Suppressor macrophage treated with lipopolysaccharide for 1 hour (primary cell): ENCODE measurements around the gene CYTH2.

Experiments used
- DNase-seq, 3 donors: peaks; one replicate each; pipeline ENCODE4 v3.0.0-alpha.2; 2020 to 2022

The CYTH2 gene

DNA sequence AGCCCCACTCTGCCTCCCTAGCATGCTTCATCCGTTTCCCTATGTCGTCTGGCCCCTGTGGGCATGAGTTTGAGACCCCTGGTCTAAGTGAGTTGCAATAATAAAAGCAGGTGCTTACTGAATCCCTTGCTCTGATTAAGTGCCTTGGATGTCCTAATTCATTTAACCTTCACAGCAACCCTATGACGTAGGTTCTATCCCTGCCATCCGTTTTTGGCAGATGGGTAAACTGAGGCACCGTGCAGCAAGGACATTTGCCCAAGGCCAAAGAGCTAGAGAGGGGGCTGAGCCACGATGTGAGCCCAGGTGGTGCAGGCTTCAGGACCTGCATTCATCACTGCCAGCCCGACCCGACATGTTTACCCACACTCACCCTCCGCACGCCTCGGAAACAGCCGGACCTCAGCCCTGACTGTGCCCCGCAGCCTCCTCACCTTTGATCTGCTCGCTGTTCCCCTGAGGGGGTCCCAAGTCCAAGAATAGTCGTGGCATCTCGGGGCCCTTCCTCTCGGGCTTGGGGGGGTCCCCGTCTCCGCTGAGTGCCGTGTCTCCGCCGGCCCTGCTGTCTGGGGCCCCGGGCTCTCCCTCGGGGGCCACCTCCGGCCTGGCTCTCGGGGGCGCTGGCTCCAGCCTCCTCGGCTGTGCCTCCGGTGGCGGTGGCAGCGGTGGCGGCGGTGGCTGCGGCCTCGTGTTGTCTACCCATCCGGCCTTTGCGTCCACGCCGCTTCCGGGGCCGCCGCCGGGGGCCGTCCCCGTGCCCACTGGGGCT lies 28.0 kb downstream of the CYTH2 start:
- no peak for DNase-seq

DNA sequence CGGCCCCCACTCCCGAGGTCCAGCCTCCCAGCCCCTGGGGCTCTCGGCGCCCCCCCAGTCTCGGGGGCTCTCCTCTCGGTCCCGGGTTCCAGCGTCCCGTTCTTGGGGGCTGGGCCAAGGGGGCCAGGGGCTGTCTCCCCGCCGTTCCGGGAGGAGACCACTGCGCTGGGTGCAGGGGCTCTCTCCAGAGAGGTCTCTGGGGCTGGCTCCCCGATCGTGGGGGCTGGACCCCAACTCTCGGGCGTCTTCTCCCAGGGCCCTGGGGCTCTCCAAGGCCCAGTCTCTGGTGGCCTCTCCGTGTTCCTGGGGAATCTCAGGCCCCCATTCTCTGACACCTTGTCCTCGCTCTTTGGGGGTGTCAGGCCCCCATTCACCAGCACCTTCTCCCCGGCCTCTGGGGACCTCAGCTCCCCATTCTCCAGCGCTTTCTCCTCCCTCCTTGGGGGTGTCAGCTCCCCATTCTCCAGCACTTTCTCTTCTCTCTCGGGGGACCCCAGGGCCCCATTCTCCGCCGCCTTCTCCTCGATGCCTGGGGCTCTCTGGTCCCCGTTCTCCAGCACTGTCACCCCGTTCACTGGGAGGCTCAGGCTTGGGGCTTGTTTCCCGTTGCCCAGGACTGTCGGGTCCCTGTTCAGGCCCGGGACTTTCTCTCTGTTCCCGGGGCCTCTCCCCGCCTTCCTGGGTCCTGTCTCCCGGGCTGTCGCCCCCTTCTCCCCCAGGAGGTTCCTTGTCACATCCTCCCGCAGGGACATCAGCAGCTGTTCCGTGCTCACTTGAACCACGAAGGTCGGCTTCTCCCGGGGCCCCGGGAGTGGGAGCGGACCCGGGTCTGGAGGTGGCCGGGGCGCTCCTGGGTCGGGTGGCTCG lies 28.8 kb downstream of the CYTH2 start:
- no peak for DNase-seq

DNA sequence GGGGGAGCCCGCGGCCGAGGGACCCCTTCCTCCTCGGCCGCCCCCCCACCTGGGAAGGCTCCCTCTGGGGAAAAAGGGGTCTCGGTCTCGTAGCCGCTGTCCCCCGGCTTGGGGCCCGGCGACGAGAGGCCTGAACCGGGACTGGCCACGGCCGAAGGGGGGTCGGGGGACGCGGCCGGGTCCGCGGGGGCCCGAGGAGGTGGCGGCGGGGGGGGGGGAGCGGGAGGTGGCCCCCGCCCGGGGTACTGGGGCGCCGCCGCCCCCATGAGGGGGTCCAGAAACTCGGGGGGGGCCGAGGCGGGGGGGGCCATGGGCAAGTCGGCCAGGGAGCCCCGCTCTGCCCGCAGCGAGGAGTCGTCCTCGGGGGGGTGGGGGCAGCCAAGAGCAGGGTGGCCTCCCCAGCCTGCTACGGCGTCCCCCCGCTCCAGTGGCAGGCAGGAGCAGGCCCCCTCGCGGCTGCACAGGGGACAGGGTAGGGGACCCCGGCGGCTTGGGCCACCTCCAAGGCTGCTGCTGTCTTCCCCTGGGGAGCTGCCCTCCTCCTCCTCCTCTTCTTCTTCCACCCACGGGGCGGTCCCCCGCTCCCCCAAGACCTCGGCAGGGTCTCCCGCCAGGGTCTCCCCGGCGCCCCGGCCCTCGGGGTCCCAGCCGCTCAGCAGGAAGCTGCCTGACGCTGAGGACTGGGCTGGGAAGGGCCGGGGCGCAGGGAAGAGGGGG lies 29.6 kb downstream of the CYTH2 start:
- DNase-seq, result no peak

DNA sequence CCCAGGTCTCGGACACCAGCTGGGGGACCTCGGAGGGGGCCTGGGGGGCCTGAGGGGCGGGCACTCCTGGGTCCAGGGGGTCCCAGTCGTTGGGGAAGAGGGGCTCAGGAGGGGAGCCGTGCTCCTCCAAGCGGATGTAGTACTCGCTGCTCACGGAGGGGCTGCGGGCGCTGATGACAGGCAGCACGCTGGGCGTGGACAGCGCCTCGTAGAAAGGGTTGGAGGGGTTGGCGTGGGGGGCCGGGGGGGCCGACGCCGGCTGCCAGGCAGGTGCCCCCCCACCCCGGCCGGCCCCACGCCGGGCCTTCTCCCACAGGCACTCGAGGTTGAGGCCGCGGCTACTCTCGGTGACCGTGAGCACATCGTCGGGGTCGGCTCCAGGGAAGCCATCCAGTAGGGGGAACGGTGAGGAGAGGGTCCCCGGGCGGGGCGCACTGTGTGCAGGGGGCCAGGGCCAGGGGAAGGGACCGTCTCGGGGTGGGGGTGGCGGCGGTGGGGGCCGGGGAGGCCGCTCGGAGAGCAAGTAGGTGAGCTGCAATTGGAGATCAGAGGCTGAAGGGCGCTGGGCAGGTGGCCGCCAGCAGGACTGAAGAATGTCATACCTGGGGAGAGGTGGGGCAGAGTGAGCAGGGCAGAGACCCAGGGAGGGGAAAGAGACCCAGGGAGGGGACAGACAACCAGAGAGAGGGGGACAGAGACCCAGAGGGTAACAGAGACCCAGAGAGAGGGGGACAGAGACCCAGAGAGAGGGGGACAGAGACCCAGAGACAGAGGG lies 30.3 kb downstream of the CYTH2 start:
- DNase-seq, result no peak

DNA sequence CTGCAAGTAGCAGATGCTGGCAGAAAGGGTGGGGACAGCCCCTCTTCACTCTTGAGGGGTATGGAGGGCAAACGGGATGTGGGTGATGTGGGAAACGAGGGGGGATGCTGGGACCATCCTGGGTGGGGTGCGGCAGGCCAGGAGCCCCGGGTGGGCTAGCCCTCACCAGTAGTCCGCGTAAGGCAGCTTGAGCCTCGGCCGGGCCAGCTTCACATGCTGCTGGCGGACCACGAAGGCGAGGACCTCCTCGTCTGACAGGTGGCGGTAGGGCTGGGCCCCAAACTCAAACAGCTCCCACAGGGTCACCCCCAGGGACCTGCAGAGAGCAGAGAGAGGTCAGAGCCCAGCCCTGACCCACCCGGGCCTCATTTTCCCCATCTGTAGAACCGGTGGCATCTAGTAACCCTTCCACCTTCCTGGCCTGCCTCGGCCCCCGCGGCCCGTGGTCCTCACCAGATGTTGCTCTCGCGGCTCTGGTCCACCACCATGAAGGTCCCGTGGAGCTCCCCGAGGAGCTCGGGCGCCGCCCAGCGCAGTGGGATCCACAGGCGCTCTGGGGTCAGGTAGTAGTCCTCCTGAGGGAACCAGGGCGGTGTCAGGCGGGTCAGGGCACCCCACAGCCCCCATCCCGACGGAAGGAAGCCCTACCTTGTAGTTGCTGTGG lies 31.8 kb downstream of the CYTH2 start:
- no peak for DNase-seq

DNA sequence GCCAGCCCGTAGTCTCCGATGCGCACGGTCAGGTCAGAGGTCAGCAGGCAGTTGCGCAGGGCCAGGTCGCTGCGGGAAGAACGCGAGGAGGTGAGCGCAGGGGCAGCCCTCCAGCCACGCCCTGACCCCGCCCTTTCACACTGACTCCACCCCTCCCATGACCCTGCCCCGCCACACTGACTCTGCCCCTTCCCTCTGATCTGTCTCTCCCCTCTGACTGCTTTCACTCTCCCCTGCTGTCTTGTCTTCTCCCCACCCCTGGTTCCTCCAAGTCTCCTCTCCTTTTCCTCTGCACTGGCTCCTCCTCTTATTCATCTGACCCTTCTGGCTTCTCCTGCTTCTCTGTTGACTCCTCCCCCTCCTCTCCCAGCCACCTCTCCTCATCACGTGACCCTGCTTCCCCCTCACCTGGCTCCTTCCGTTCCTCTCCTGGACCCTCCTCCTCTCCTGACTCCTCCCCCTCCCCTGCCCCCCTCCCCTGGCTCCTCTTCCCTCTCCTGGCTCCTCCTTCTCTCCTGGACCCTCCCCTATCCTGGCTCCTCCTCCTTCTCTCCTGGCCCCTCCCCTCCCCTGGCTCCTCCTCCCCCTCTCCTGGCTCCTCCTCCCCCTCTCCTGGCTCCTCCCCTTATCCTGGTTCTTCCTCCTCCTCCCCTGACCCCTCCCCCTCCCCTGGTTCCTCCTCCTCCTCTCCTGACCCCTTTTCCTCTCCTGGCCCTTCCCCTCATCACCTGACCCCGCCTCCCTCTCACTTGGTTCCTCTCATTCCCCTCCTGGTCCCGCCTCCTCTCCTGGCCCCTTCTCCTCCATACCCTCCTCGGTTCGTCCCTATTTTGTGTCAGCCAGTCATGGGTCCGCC lies 32.6 kb downstream of the CYTH2 start:
- DNase-seq, result peak; percentile 55 to 86 (median 59)

DNA sequence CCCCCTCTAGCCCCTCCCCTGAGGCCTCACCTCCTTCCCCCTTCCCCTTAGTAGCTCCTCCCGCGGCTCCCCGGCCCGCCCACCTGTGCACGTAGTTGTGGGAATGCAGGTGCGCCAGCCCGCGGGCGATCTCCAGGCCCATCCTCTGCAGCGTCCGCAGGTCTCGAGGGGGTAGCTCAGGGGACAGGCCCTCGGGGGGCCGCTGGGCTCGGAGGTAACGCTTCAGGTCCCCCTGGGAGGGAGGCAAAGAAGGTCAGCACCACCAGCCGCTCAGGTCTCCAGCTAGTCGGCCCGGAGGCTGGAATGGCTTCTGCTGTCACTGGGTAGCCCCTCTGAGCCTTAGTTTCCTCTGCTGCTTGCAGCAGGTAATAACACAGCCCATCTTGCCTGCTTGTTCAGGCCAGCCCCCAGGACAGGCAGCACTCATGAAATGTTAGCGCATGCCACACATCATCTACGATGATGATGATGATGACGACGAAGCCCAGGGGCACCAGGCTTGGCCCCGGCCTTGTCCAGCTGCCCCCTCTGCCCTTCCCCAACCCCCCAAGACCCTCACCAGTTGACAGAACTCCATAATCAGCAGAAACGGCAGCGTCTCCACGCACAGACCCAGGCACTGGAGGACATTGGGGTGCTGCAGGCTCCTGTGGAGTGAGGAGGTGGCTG lies 33.3 kb downstream of the CYTH2 start:
- no peak for DNase-seq

DNA sequence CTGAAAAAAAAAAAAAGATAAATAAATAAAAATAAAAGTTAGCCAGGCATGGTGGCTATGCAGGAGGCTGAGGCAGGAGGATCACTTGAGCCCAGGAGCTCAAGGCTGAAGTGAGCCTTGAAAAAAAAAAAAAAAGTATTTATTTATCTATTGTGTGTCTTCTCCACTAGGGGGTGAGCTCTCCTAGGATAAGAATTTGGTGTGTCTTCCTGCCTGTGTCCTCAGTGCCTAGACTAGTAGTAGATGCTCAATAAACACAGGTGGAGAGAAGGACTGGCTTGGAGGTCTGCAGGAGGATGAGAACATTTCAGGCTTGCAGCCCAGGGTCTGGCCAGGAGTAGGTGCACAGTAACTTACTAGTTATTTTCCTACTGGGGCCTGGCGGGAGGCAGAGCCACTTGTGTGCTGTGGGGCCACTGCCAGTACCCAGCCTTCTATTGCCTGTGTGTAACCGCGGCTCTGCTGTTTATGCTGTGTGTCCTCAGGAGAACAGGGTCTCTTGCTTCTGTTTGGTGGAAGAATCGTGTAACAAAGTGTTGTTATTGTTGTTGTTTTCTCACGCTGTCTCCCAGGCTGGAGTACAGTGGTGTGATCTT lies 37.1 kb downstream of the CYTH2 start:
- peak; percentile 60 to 77 (median 74) for DNase-seq

DNA sequence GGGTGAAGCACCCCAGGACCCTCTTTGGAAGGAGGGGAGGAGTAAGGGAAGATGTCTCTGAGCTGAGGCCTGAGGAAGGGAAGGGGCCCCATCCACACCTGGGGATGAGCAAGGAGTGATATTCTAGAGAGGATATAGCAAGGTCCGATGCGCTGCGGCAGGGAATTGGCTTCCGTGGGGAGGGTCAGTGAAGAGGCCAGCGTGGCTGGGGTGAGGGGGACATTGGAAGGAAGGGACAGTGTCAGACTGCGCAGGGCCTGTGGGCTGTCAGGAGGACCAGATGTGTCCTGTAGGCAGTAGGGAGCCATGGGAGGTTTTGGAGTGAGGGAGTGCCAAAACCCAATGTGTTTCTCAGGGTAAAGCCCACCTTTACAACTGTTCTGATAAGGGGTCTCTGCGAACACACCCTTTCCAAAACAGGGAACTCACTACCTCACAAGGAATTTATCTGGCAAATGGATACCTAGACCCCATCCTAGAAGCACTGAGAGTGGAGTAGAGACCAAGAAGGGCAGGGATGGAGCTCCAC lies 38.8 kb downstream of the CYTH2 start:
- no peak for DNase-seq

DNA sequence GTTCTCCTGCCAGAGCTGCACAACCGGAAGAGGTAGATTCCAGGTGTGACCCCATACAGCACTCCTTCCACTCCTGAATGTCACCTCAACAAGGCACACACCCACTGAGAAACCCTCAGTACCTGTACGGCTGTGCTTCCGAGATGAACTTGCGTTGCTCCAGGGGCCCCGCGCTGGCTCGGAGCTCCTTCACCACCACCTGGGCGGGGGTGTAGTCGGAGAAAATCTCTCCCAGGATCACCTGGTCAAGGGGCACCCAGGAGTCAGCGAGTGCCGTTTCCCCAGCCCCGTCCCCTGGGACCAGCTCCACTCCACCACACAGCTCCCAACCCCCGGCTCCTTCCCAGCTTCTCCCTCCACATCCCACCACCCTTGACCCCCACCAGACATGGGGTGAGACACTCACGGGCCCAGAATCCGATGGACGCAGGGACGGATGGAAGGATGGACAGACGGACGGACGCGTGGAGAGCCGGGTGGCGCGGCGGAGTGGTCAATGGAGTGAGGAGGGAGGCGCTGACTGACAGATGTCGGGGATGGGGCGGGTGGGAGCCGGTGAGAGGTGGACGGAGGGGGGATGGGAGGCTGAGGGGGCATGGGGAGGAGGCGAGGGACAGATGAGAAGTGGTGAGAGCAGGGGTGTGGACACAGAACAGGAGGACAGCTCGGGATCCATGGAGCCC lies 39.7 kb downstream of the CYTH2 start:
- no peak for DNase-seq

DNA sequence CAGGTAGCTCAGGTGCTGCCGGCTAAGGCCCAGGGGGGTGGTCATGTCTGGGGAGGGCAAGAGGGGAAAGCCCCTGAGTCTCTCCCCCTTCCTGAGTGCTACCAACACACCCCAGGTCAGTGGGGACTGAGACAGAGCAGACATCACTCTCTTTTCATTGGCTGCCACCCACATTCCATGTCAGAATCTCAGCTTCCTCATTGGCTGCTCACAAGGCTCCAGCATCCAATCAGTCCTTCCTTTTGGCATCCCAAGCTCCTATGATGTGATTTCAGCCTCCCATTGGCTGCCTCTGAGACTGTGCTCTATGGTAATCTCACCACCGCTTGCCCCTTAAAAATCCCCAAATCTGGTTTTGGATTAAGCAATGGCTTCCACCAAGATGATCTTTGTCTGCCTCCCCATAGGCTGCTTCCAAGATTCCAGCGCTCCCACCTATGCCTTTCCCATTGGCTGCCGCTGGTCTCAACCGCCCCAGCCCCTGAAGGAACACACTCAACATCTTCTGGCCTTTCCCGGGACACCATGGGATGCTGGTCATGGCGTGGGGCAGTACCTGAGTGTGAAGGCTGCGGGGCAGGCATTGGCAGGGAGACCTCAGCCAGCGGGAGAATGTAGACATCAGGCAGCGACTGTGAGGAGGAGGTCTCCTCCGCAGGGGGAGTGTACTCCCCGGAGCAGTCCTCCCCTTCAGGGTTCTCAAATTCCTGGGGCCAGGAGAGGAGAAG lies 40.5 kb downstream of the CYTH2 start:
- DNase-seq, result peak; percentile 31 to 37 (median 33)

DNA sequence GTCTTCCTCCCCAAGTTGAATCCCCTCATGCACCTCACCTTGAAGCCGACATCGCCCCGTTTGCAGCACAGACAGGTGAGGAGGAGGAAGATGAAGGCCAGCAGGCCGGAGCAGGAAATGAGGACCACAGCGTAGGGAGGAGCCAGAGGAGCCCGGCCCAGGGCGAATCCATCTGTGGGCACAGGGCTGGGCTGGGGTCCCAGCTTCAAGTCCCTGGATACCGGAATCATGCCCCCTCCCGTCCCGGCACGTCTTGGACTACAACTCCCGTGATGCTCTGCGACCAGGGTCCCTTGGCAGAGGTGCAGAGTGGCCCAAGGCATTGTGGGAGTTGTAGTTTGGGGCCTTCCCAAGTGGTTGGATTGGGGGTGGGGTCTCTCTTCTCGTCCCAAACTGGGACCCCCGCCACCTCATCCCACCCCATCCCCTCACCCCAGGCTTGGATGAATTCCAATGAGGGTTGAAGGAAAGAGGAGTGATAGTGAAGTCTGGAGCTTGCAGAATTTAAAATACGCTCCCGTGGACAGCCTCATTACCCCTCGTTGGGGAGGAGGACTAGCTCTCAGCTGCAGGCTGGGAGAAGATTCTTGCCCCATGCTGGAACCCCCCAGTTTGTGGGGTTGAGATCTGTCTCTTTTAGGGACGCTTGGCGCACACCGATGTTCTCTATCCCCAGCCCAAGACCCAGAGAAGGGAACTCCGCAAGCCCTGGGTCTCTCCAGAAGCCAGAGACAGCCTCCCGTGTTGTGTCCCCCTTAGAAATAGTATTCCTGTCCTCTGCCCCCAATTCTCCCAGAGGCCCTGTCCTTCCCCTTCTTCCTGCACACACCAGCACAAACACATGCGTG lies 41.5 kb downstream of the CYTH2 start:
- peak; percentile 52 to 72 (median 71) for DNase-seq

DNA sequence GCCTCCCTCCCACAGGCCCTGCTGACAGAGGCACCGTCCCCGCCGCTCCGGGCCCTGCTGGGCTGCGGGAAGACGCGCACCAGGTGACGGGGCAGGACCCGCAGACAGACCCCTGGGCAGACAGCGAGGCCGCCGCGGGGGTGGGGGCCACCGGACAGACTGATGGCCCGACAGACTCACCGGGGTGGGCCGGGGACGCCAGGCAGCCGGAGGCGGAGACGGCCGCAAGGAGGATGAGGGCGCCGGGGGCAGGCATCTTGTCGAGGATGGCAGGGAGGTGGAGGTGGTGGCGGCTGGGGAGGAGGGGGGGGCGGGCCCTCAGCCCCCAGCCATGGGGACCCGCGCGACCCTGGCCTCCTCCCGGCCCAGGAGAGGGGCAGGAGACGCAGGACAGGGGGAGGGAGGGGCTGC lies 42.2 kb downstream of the CYTH2 start:
- DNase-seq, result no peak

DNA sequence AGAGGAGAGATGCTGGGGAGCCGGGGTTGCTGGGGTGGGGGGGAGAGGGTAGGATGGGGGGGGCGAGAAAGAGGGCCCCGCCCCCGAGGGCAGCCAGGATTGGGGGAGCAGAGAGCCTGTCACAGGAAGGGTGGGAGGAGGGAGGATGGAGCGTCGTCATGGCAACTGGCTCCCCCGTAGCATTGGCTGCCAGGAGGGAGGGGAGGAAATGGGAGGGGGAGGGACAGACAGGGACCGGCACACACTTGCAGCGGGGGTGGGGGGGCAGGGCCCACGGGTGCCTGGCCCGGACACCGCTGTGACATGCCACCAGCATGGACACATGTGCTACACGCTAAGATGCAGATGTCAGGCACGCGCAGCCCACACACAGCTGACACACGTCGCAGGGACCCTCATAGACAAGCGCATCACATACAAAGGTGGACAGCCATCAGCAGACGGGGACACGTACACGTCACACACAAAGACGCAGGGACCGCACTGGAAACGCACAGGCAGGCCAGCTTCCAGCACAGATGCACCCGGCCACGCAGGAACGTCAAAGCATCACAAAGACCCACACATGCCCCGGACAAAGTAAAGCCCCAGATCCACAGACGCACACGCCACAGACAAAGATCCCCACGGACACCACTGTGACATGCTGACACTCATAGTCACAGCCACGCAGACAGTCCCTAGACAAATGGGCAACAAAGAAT lies 42.8 kb downstream of the CYTH2 start, which contains the start of gene LMTK3:
Gene LMTK3 (minus strand): TSS at position 36 of the 704 bp plus-strand sequence. CDS start 259 bp downstream, outside the sequence.
- no peak for DNase-seq

DNA sequence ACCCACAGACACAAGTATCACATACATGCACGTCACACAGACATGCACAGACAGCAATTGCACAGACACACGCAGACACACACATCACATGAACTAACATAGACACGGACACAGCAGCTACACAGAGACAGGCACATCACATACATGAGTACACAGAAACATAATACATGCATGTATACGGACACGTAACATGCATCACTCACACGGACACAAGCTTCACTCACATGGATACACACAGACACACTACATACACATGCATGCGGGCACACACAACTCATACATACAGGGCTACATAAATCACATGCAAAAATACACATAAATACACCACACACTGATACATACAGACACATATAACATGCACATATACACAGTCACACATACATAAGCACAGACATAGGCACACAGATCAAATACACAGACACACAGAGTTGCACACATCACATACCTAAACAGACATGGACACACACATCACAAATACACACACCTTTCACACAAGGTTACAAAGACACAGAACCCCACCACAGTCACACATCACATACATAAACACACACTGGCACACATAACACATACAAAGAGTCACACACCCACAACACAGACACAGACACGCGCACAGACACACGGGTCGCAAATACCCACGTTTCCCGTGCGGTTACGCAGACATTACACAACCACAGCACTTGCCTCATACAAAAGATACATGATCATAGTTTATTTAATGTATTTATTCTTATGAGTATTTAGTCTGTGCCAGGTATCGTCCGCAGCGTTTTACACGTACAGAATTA lies 43.5 kb downstream of the CYTH2 start:
- DNase-seq, result peak in 2 of 3 donors; percentile 25 to 35
